Kidney (tissue), 14 donors: ENCODE measurements around the gene ITGA2. TPM values are rescaled to one million over a fixed set of nuclear protein-coding genes. Genes with fewer than 3 reads are reported as not detected.

ENCODE experiments used
- DNase-seq, 5 donors: peaks; one replicate each; pipeline ENCODE4 v3.0.0-alpha.2; 2013 to 2020
- FAIRE-seq: peaks from 2 replicates; lab custom pipeline; 2012; peaks lifted over from hg19 to GRCh38; lab: Jason Lieb, UNC
- H3K27ac ChIP-seq, 2 donors: one replicate each; pipeline ENCODE4 v1.7.0; 2013; ENCODE audit warnings: low read depth in 2 of 2, low read length in 2 of 2, inconsistent platforms in 1 of 2
- H3K27me3 ChIP-seq: one replicate; pipeline ENCODE4 v1.7.1; 2013; ENCODE audit warnings: low read length, inconsistent platforms; ENCODE audit not compliant: control insufficient read depth, insufficient read depth
- H3K36me3 ChIP-seq, 3 donors: one replicate each; pipeline versions ENCODE4 v1.7.0 to v1.7.1; 2013; ENCODE audit warnings: low read length in 3 of 3, control low read depth in 1 of 3, inconsistent platforms in 1 of 3; ENCODE audit not compliant: insufficient read depth in 3 of 3, control insufficient read depth in 2 of 3
- H3K4me1 ChIP-seq, 3 donors: one replicate each; pipeline versions ENCODE4 v1.7.0 to v1.7.1; 2013; ENCODE audit warnings: low read length in 3 of 3, inconsistent platforms in 1 of 3, low read depth in 1 of 3; ENCODE audit not compliant: control insufficient read depth in 2 of 3, insufficient read depth in 2 of 3
- H3K4me3 ChIP-seq, 3 donors: one replicate each; pipeline versions ENCODE4 v1.7.0 to v1.8.1; 2013; ENCODE audit warnings: low read length in 3 of 3, control low read depth in 1 of 3, inconsistent platforms in 1 of 3
- H3K9ac ChIP-seq, 3 donors: one replicate each; pipeline versions ENCODE4 v1.7.0 to v1.7.1; 2013; ENCODE audit warnings: low read length in 3 of 3, control low read depth in 1 of 3, inconsistent platforms in 1 of 3
- H3K9me3 ChIP-seq, 3 donors: one replicate each; pipeline versions ENCODE4 v1.7.0 to v1.7.1; 2013; ENCODE audit warnings: low read length in 3 of 3, control low read depth in 1 of 3, inconsistent platforms in 1 of 3; ENCODE audit not compliant: control insufficient read depth in 2 of 3, insufficient read depth in 1 of 3
- CTCF ChIP-seq: IDR thresholded peaks from 3 replicates; pipeline ENCODE4 v1.5.1; 2012; ENCODE audit warnings: mild to moderate bottlenecking, moderate library complexity, borderline replicate concordance; ENCODE audit not compliant: insufficient read depth; ENCODE audit errors: extremely low read depth
- intact Hi-C: fragments of 100-400 bp; cut with DNase I; formaldehyde crosslinking; loops from one replicate; pipeline ENCODE4 v1.11.1; 2022
- polyA plus RNA-seq: library from polyadenylated mRNA; stranded (reverse); fragments of 350-450 nt; fragmentation: Illumina TruSeq; extraction: RNeasy Lipid Tissue Mini Kit (QIAGEN cat#74804); gene quantifications from one replicate; pipeline ENCODE4 v1.2.3, GENCODE V29; 2014; ENCODE audit warnings: low read depth, low replicate concordance; ENCODE audit not compliant: insufficient read depth
- total RNA-seq: library from RNA; stranded (reverse); fragmentation: NEBNext Ultra II Directional; extraction: Animal tissue kit (Norgen Biotek cat#: 25700); gene quantifications from one replicate; pipeline ENCODE4 v1.2.1, GENCODE V29; 2021
- donor health status: control.
- donor health status: control.
- donor health status: control.
- donor health status: control.
- donor health status: control.
- donor health status: DM: yes; HTN: yes; CAD: no.
- donor health status: Normal renal cell carcinoma (clear cell type).

ITGA2 gene
- total and polyA plus RNA-seq, 2 donors from 2014 or later, result 4.9 to 44.5 TPM

DNA sequence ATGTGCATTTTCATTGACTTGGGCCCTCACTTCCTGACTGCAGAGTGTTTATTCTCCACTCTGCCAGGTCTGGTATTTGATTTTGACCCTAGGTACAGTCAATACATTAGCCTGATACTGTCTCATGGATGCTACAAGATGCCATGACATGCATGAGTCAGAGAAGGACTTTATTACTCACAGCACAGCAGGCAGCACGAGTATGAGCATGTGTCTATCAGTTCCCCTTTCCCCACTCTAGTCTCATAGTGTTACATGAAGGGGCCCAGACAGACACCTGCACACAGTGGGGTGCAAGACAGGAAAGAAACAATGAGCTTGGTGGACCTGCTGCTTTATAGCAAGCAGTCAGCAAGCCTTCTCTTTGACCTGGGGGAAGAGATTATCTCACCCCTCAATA is 19.6 kb downstream of the ITGA2 start:
- no peak for FAIRE-seq
- Histone ChIP-seq H3K9me3 (no peaks in the 10 kb centered on the region), H3K27ac (no peak overlapping the region), H3K4me1 (peaks cover 0 to 4% (median 3%) of the 10 kb centered on the region in 3 donors), H3K27me3 (no peaks in the 10 kb centered on the region), H3K36me3 (no peaks in the 10 kb centered on the region), H3K4me3 (no peak overlapping the region), H3K9ac (no peak overlapping the region)
- intact Hi-C loops, result no loop called here
- no peak for TF ChIP-seq CTCF
- no peak for DNase-seq

GRCh38 chr5:53009816-53010215 is 20.7 kb downstream of the ITGA2 start:
- H3K27me3 ChIP-seq, result no peaks in the 10 kb centered on the region
- DNase-seq (no peak), FAIRE-seq (no peak)
- H3K27ac ChIP-seq, result no peak overlapping the region
- H3K9ac ChIP-seq, result no peak overlapping the region
- no peak for TF ChIP-seq CTCF
- intact Hi-C loops, result no loop called here
- H3K4me1 ChIP-seq, result peaks cover 0 to 4% (median 3%) of the 10 kb centered on the region in 3 donors
- H3K9me3 ChIP-seq, result no peaks in the 10 kb centered on the region
- no peak overlapping the region for H3K4me3 ChIP-seq
- no peaks in the 10 kb centered on the region for H3K36me3 ChIP-seq

GRCh38 chr5:53010814-53011213 is 21.7 kb downstream of the ITGA2 start:
- Histone ChIP-seq H3K4me1 (peaks cover 0 to 4% (median 3%) of the 10 kb centered on the region in 3 donors), H3K4me3 (no peak overlapping the region), H3K27ac (no peak overlapping the region), H3K9ac (no peak overlapping the region), H3K27me3 (no peaks in the 10 kb centered on the region), H3K36me3 (no peaks in the 10 kb centered on the region), H3K9me3 (no peaks in the 10 kb centered on the region)
- no peak for DNase-seq
- no peak for TF ChIP-seq CTCF
- no peak for FAIRE-seq
- intact Hi-C loops, result no loop called here

DNA sequence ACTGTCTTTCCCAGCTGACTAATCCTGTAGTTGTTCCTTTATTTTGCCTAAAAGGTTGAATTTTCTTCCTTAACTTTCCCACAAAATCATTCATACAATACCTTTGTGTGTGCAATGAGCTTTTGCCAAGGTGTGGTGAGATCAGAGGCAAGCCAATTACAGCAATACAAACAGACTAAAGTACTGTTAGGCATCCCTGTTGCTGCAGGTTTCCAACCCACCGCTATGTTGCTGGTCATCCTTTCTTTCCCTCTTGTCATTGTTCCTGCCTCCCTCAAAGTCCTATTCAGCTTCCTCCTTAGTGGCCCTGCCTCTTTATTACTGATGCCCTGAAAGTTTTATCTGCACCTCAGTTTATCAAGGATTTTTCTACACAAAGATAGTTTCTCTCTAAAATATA is 22.1 kb downstream of the ITGA2 start:
- no peaks in the 10 kb centered on the region for H3K36me3 ChIP-seq
- H3K4me1 ChIP-seq, result peaks cover 0 to 4% (median 3%) of the 10 kb centered on the region in 3 donors
- intact Hi-C loops, result no loop called here
- no peak overlapping the region for H3K27ac ChIP-seq
- no peaks in the 10 kb centered on the region for H3K9me3 ChIP-seq
- no peak overlapping the region for H3K9ac ChIP-seq
- no peak for TF ChIP-seq CTCF
- FAIRE-seq, result no peak
- no peaks in the 10 kb centered on the region for H3K27me3 ChIP-seq
- DNase-seq, result no peak
- no peak overlapping the region for H3K4me3 ChIP-seq
